Superior temporal gyrus (tissue), 1 donor: Measurements from ENCODE around the gene KCNJ3.
A peak's percentile ranks its signal among the peaks of the same experiment; 100 is the strongest.

Experiments
- DNase-seq: peaks from one replicate; pipeline ENCODE4 v3.0.0-alpha.2; 2016; ENCODE audit errors: extremely low spot score

KCNJ3 gene, protein sequence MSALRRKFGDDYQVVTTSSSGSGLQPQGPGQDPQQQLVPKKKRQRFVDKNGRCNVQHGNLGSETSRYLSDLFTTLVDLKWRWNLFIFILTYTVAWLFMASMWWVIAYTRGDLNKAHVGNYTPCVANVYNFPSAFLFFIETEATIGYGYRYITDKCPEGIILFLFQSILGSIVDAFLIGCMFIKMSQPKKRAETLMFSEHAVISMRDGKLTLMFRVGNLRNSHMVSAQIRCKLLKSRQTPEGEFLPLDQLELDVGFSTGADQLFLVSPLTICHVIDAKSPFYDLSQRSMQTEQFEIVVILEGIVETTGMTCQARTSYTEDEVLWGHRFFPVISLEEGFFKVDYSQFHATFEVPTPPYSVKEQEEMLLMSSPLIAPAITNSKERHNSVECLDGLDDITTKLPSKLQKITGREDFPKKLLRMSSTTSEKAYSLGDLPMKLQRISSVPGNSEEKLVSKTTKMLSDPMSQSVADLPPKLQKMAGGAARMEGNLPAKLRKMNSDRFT

GRCh38 chr2:154698296-154698720 lies at the start of gene KCNJ3:
Gene KCNJ3, plus strand, starts transcription at chr2:154698695. Its CDS starts 81 bp downstream, at chr2:154698776.
- no peak for DNase-seq

DNA sequence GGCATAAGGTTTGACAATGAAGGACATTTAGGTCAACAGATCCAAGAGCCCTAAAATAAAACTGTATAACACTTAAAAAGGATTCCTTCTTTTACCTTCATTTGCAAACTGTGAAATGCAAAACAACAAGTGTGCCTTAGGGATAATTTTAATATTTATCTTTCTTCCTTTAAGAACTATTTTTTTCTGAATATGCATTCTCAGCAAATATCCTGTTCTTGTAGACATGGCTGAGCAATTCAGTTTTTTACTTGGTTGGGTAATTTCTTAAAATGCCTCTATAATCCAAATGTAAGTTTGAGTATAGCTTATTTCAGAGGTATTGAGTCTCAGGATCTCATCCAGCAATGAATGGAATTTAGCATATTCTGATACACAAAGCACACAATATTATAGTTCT lies 43.0 kb upstream of the KCNJ3 start:
- no peak for DNase-seq

- no peak for DNase-seq
Observed at GRCh38 chr2:154658854-154659253, 39.6 kb upstream of the KCNJ3 start.

DNA sequence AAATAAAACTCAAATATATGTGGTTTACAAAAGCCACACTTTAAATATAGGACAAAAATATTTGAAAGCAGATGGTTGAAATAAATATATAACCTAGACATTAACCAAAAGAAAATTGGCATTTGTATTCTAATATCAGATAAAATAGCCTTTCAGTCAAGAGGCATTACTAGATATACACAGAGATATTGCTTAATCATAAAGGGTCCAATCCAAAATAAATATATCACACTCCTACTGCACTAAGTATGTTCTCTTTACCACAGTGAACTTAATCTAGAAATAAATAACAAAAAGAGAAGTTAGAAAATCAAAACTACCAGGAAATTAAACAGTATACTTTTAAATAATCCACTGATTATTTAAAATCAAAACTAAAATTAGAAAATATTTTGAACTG lies 34.2 kb upstream of the KCNJ3 start:
- DNase-seq = no peak

DNA sequence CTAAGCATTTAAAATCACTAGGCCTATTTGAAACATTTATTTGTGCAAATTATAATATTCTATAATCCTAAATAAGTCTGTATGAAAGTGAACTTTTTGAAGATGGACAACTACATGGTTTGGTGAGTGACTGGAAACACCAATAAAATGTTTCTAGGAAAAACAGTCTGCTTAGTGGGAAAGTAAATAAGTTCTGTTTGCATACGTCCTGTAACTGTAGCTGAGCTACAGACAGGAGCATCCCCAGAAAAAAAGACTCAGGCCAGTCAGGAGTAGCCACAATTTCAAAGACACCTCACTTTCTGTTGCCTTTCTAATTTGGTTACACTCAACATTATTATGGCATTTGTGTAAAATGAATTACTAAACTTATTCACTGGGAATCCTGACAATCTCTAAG lies 28.4 kb upstream of the KCNJ3 start:
- DNase-seq = no peak

DNA sequence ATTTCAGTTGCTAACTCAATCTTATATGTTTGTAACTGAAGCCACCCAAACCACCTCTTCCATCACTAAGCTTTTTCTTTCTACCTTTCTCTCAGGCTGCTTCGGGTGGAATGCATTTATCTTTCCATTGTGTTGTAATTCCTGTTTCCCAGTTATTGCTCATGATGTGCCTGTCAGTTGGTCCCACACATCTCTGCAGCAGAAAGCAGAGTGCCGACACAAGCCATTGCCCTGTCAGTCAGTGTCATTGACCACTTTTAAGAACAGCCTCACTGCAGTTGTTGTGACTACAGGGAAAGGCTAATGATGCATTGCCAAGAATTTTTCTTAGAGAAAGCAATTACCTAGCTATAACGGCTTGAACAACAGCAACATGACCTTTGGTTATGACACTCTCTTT lies 24.8 kb upstream of the KCNJ3 start:
- DNase-seq = no peak

- DNase-seq = no peak
Observed at GRCh38 chr2:154677401-154677800, 21.1 kb upstream of the KCNJ3 start.

DNA sequence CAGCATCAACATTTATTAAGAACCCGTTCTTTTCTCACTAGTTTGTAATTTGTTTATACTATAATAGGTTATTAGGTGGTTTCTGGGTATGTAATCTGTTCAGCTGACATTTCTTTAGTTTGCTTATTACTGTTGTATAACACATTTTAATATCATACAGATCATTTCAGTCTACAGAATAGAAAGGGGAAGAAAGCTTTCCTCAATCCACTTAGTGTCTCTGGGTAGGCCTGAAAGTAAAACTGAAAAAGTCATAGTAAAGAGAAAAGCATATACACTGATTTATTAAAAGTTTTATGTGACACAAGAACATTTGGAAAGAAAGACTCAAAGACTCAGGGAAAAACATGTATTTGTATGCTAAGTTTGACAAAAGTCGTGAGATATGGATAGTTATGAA lies 16.8 kb upstream of the KCNJ3 start:
- DNase-seq = no peak

DNA sequence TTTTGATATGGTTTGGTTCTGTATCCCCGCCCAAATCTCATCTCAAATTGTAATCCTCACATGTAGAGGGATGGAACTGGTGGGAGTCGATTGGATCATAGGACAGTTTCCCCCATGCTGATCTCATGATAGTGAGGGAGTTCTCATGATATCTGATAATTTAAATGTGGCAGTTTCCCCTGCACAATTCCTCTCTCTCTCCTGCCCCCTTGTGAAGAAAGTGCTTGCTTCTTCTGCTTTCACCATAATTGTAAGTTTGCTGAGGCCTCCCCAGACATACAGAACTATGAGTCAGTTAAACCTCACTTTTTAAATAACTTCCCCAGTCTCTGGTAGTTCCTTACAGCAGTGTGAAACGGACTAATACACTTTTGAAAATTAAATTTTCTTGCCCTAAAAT lies 12.3 kb upstream of the KCNJ3 start:
- DNase-seq = no peak

- no peak for DNase-seq
Observed at GRCh38 chr2:154688373-154688772, 10.1 kb upstream of the KCNJ3 start.

- no peak for DNase-seq
Observed at GRCh38 chr2:154689158-154689557, 9.3 kb upstream of the KCNJ3 start.

DNA sequence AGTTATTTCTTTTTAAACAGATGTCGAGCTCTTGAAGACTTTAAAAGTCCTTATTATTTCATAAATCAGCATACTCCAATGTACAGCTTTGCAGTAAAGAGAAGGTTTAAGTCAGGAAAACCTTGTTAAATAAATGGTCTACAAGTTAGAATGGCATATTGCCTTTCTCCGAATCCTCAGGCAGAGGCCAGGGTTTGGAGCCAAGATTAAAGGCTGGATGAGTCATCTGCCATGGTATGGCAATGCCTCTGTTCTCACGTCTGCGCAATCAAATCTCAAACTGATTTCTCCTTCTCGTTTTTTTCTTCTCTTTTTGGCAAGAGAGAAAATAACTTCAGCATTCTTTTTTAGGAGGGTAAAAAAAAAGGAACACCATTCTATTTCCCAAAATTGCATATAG lies 5.6 kb upstream of the KCNJ3 start:
- peak; percentile 63 for DNase-seq

GRCh38 chr2:154693741-154694340 lies 4.7 kb upstream of the KCNJ3 start:
- no peak for DNase-seq

GRCh38 chr2:154694881-154695280 lies 3.6 kb upstream of the KCNJ3 start:
- no peak for DNase-seq

DNA sequence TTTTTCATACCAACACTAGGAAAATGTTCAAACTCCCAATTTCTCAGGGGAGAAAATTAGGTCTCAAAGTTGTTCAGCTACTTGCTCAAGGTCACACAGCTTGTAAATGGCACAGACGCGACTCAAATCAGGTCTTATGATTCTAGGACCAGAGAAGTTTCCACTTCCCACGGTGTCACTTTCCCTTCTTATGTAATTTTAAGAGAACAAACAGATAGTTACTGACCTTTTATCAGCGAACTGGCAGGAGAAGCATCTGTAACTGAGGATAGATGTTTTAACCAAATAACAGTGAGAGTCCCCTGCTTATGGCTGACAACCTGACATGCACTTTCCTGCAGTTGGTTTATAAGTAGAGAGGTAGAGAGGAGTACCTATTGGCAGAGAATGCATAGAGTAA lies 2.1 kb upstream of the KCNJ3 start:
- no peak for DNase-seq

GRCh38 chr2:154696810-154697417 lies 1.6 kb upstream of the KCNJ3 start:
- DNase-seq = no peak

DNA sequence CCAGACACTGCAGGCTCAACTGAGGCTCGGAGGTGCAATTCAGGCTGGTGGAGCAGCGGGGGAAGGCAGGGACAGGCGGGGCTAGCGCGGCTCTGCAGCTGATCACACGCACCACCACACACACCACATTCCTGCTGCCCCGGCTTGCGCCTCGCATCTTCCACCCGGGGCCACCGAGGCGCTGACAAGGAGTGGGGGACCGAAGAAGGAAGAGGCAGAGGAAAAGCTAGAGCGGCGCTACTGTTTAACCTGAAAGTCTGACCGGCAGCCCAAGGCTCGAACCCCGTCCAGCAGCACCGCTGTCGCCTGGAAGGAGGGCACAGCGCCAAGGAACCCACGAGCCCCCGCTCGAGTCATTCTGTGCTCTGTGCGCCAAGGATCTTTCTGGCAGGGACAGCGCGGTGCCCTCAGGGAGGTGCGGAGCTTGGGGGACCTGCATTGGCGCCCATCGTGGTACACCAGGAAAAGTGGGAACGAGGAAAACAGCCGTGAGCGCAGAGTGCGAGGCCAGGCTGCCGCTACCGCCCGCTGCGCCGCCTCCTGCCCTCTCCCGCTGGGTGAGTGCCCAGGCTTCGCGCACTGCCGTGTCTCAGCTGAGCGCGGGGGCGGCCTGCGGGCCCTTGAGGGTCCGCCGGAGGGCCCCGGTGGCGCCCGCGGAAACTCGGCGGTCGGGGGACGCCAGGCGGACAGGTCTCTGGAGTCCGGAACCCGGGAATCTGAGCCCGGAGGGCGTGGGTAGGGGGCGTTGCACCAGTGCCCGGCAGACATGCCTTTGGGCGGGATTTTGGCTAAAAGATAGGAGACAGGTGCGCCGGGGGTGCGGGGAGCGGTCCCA lies 860 bp upstream of the KCNJ3 start:
- no peak for DNase-seq

- DNase-seq = no peak
Observed at GRCh38 chr2:154698721-154699574, 453 bp downstream of the KCNJ3 start.

DNA sequence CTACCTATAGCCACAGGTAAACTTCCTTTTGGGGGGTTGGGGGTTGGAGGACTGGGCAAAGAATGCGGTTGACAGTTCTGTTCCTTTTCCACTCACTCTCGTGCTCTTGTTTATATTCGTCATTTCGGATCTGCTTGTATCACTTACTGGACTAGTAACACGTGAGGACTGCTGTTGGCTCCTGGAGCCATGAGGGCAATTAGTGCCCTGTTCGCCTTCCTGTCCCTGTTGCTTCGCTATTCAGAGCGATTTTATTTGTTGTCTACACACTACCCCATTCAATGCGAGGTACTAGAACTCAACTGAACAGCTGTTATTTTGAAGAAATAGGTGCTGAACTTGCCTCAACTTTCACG lies 1.1 kb downstream of the KCNJ3 start:
- DNase-seq = no peak

DNA sequence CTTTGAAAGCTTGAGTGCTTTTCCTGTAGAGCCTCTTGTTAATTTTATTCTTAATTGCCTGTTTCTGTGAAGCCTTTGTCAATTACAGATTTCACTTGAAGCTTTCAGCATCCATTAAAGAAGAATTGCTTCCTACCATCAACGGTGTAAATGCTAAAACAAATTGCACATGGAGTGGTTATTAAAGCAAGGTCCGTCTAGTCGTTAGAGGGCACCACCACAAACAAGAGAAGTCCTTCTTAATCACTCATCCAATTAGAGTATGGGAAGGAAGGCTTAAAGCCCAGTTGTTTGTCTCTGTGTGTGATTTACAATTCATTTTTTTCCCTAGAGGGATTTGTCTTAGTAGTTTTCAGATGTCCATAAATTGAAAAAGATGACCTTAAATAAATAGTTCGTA lies 1.6 kb downstream of the KCNJ3 start:
- DNase-seq = no peak

DNA sequence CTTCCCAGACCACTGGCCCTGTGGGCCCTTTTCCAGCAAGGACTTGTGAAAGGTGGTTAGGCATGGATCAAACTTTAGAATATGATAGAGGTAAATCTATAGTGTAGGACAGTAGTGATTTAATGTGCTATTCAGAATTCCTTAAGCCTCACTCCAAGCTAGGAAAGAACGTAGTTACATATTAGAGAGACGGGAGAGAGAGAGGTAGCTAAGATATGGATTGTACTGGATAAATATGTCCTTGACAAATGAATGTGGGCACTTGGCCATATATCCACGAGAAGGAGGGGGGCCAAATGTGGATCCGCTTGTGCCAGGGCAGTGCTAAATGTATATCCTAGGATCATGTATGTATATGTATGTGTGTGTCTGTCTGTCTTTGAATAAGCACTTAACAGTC lies 6.5 kb downstream of the KCNJ3 start:
- DNase-seq = no peak
